Measurements from ENCODE around the gene CAPZA3.
"Not testable (repeated sequence)": the region's sequence is repeated elsewhere in the genome, so short reads cannot be mapped to it uniquely, and the experiment has no call there.

Gene CAPZA3, protein sequence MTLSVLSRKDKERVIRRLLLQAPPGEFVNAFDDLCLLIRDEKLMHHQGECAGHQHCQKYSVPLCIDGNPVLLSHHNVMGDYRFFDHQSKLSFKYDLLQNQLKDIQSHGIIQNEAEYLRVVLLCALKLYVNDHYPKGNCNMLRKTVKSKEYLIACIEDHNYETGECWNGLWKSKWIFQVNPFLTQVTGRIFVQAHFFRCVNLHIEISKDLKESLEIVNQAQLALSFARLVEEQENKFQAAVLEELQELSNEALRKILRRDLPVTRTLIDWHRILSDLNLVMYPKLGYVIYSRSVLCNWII

DNA sequence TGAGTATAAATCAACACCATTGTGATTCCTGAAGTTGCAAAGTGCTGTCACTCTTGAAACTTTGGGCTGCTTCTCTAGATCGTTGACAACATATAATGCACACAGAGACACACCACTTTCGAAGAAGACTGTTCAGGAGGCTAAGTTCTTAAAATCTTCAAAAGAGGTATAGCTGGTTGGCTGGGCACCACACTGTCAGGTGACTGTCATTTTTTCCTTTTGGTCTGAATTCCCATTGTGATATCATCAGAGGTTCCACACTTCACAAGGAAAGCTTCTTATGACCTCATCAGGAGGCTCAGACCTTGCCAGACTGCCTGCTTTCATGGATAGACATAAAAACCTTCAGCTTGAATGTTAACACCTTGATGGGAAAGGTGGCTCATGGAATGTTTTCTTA, at the start of gene CAPZA3, which contains the start of gene PLCZ1:
Gene CAPZA3, plus strand, starts transcription at position 301 of the 400 bp plus-strand sequence. CDS start 150 bp downstream, outside the sequence.
Gene PLCZ1, minus strand, starts transcription at position 194 of the 400 bp plus-strand sequence. CDS start 641 bp downstream, outside the sequence.
- DNase-seq: no peak

DNA sequence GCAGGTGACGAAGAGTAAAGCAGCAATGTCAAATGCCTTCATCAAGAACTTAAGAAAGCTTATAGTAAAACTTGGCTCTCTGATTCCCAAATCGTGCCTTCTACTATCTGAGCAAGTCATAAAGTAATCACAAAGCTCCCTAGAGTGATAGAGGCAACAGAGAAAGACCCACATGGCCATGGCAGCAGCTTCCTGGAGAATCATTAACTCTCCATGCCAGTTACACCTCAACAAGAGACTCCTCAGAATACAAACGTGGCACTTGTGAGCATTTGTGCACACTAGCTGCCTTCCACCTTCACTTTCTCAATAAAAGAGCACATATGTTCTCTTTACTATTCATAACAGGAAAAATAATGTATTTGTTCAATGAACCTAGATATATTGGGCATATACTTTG, 48.1 kb upstream of the CAPZA3 start:
- DNase-seq: no peak

DNA sequence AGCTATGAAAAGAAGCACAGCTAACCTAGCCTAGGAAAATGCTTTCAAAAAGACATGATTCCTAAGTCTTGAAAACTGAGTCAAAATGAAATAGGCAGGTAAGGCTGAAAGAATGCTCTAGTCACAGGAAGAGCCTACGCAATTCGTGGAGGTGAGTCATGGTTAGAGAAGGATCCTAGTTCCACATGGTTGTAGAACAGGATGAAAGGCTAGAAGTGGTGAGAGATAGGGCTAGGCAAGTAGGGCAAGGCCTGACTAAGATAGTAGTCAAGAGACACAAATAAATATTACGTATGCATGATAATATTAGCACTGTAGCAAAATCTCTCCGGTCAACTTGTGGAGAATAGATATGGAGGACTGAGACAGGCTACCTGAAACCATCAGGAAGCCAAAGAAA, 47.3 kb upstream of the CAPZA3 start:
- DNase-seq: no peak

DNA sequence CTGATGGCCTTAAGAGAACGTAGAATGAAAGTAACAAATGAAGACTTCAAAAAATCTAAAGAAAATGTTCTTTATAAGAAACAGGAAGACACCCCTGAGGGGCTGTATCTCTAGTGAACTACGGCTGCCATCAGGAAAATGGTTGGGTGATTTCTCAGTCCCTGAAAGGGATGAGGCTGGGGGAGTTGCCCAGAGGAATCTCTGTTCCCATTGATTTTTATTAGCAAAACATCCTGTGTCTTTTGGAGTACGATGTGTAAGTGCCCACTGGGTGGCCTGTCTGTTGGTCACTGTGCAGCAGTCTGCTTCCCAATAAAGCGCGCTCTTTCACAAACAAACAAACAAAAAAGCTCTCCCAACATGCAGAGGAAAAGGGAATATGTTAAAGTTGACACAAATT, 43.9 kb upstream of the CAPZA3 start:
- not testable (repeated sequence) for DNase-seq

DNA sequence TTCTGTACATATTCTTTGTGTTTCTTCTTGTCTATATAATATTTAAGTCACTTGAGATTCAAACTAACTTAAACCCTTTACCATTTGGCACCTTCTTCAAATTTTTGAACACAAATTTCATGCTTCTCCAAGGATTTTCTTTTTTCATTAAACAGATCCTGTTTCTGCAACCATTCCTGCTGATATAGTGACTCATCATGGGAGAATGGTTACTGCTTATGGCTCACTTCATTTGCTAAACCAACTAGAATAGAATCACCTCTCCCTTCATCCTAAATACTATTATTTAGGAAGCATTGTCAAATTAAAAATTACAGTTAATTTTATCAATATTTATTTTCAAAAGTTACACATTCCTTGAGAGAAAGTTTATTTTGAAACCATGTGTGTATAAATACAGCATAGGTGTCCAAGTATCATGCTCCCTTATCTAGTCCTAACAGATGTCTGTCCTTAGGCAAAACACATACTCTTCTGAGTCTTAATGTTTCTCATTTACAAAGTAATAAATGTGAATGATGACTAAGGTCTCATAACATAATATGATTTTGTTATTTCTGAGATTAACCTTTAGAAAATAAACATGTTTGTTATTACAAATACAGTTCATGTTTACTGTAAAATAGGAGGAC, 40.8 kb upstream of the CAPZA3 start:
- no peak for DNase-seq

DNA sequence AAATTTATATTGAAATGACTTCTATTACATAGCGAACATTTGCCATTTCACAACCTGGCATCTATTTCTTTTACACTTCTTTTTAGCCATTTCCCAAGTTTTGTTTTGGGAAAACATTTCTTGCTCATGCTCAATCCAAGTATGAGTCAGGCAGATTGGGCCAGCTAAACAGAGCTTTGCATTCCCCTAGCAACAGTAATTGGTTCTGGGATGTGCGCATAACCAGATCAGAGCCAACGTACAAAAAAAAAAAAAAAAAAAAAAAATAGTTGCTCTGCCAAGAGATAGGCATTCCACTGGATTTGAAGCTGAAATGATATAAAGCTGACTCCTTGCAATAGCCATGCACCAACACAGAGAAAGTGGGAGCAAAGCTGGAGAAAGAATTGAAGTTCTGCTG, 37.6 kb upstream of the CAPZA3 start:
- DNase-seq: no peak

DNA sequence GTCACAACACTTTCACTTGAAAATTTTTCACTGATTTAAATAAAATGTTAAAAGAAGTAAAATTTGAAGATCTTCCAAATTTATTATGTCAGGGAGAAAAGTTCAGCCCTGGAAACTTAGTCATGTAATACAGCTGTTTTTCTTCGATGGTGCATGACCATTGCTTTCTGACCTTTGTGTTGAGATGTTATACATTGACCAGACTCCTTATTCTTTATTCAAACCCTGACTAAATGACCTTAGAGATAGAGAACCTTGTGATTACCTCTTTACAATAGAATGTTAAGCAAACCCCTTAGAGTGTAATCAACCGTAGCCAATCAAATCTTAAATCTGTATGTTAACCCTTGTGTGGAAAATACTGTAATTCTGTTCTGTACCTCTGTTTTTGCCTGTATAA, 34.6 kb upstream of the CAPZA3 start:
- no peak for DNase-seq

DNA sequence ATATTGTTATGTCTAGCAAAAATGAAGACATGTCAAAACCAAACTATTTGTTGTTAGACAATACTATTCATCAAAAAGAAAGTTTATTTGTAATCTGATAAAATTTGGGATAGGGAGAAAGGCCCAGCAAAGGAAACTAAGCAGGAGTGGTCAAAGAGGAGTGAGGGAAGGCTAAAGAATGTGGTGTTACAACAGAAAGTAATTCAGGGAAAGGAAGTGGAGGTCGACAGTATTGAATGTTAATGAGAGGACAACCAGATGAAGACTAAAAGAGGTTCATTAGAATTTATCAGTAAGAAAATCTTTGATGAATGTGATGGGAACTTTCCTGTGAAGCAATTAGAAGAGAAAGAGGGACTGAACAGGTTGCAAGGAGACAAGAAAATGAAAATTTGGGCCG, 34.0 kb upstream of the CAPZA3 start:
- DNase-seq: no peak

DNA sequence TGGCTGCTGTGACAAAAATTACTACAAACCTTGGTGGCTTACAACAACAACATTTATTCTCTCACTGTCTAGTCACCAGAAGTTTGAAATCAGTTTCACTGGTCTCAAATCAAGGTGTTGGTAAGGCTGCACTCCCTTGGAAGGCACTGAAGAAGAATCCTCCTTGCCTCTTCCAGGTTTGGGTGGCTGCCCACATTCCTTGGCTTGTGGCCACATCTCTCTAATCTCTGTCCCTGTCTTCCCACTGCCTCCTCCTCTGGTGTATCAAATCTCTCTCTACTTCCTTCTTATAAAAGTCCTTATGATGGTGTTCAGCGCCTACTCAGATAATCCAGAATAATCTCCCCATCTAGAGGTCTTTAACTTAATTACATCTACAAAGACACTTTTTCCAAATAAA, 31.1 kb upstream of the CAPZA3 start:
- DNase-seq: no peak

DNA sequence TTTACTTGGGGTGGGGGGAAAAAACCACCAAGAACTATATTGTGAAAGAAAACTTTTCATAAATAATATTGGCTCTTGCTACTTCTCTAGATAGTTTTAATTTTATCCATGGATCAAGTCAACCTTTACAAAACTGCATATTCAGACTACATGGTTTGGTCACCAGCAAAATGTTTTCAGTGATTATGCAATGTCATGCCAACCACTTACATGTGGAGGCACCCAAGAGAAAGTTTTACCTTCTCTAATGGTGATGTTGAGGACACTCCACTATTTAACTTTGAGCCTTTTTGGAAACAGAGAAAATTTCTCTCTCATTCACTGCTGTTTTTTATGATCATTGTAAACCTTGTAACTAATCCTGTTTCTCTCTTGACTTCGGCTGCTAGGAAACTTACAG, 21.7 kb upstream of the CAPZA3 start:
- DNase-seq: no peak

DNA sequence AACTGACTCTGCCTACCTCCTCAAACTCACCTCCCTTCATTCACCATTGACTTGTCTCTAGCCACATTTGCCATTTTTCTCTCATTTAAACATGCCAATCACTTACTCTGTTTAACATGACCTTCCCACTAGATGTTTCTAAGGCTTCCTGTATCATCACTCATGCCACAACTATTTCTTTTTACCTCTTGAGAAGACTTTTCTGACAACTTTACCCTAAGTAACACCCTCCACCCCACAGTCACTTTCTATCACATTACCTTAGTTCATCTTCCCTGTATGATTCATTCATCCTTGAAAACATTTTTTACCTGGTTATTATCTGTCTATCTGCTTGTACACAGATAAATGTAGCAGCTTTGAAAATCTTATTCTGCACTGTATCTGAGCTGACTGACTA, 19.5 kb upstream of the CAPZA3 start:
- DNase-seq: no peak

DNA sequence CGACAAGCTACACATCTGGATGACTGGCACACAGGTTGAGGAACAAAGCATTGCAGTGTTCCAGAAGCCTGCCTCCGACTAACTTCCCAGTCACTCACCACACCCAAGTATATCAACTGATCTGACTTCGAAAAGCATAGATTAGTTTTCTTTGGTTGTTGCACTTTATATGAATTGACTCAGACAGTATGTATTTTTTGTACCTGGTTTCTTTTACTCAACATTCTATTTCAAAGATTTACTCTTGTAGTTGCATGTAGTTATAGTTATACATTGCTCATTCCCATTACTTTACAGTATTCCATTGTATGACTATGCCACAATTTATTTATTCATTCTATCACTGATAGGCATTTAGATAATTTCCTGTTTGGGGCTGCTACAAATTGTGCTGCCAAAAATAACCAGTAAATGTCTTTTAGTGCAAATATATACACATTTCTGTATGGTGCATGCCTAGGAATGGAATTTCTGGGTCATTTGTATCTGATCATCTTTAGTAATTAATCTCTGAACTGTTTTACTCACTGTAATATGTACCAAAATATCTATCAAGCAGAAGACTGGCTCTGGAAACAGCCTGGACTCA, 17.9 kb upstream of the CAPZA3 start:
- DNase-seq: no peak

DNA sequence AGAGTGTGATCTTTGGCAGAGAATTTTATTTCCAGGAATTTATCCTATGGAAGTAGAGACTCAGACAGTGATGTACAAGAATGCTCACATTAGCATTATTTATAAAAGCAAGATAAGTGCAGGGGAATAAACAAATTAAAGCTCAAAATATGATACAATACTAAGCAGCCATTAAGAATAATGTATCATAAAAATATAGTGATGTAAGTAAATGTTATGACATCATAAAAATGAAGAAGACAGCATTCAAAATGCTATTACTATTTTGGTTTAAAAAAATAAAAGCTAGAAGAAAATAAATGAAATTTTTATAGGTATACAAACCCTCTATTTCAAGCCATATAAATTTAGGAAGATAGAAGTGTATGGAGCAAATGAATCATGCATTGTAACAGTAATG, 17.2 kb upstream of the CAPZA3 start:
- no peak for DNase-seq

DNA sequence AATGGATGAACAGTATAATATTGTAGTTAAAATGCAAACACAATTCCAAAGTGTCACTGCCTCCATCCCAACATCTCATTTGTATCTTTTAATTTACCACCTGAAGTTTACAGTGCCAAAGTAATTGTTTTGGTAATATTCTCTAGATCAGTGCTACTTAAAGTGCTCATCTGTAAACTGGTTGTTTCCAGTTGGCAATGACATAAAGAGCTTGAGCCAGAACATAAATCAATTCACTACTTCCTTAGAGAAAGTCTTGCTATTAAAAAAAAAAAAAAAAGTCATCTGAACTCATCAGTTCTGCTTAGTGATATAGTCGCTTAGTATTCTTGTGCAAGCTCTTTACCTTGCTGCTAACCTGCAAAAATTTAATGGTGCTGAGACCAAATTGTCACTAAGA, 16.5 kb upstream of the CAPZA3 start:
- DNase-seq: no peak

DNA sequence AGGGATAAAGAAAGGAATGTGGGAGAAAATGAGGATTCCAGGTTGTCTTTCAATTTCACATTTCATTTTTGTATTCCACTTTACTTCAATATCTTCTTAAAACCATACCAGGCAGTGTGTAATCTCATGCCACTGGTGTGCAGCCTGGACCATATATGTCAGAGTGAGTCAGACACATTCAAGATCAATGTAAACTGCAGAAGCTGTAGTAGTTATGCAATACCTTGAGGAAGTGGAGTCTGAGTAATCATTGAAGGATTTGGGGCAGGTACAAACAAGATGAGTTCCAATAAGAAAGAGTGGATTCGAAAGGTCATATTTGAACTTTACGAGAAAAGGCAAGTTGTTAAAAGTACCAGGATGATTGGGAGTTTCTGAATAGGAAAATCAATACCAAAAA, 14.2 kb upstream of the CAPZA3 start:
- no peak for DNase-seq

DNA sequence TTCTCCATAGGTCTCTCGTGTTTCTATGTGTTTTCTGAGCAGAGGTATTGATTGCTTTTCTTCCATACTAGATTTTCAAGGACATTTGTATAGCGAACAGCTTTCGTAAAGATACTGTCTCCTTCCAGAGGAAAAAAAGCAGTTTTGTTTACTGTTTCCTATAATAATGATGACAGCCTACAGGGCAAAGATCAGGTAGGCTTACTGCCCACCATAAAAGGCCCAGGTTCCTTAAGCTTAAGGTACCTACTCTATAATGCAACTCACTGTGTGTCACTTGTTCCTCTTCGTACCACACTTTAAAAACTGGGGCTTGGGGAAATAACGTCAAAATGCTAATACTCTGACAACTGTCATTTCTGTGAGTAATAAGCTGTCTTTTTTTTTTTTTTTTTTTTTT, 6.8 kb upstream of the CAPZA3 start:
- DNase-seq: no peak

DNA sequence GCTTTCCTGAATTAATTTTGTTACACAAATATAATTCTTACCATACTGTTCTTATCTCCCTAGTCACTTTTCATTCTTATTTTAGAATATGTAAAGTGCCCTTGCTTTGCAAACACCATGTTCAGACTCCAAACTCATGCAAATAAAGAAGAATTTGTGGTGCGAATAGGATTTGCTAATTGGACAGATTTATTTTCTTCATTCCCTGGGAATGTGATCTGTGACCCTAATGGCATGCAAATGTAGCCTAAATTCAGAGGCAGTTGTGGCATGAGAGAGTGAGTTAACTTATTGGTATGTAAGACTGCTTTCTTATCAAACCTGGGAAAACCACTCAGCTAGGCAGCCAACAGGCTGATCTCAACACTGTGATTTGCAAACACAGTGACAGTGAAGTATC, 10.0 kb downstream of the CAPZA3 start:
- no peak for DNase-seq

DNA sequence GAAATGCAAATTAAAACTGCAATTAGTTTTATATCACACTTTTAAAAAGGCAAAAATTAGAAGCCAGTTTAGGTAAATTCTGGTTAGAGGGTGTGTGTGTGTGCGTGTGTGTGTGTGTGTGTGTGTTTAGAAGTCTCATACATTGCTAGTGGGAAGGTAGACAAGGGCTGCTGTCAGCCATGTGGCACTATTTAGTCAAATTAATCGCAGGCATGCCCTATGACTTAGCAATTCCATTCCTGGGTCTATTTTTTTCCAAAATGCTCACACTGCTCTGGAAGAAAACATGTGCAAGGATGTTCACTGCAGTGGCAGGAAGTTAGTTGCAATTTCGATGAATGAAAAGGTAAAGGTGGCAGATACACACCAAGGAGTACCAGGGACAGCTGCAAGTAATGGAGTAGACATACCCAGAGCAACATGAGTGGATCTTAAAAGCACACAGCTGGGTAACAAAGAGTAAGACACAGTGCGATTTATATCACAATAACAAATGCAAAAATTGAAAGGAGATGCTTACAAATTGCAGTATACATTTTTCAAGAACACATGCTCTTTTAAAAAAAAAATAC, 11.6 kb downstream of the CAPZA3 start:
- no peak for DNase-seq

DNA sequence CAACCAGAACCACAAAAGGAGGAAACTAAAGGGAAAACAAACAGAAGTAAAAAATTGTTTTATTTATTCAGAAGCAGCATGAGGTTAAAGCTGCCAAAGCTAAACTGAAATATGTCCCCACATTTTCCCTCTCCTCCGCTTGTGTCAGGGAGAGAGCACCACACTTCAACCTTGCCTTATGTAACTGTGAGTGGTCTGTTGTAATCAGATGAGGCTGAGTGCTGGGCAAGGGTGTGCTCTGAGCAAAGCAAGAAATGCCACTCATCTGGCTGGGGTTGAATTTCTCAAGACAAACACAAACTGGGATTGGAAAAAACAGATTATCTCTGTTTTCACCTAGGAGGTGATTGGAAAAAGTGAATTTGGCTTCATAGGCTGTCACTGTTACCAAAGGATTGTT, 12.2 kb downstream of the CAPZA3 start:
- DNase-seq: no peak

DNA sequence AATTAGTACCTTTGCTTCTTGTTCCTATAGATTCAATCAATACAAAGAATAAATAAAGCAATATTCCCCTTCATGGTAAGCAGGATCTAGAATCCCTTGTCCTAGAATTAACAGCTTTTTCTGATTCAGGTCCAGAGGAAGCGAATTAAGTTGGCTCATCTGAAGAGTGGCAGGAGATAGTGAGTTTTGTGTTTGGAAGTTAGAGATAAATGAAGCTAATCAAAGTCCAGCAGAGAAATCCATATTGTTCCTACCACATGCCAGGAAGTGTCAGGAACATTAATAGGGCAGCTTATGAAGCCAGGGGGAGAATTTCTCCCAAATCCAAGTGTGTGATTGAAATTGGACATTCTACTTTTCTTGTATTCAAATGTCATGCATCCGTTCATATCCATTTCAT, 13.9 kb downstream of the CAPZA3 start:
- no peak for DNase-seq

DNA sequence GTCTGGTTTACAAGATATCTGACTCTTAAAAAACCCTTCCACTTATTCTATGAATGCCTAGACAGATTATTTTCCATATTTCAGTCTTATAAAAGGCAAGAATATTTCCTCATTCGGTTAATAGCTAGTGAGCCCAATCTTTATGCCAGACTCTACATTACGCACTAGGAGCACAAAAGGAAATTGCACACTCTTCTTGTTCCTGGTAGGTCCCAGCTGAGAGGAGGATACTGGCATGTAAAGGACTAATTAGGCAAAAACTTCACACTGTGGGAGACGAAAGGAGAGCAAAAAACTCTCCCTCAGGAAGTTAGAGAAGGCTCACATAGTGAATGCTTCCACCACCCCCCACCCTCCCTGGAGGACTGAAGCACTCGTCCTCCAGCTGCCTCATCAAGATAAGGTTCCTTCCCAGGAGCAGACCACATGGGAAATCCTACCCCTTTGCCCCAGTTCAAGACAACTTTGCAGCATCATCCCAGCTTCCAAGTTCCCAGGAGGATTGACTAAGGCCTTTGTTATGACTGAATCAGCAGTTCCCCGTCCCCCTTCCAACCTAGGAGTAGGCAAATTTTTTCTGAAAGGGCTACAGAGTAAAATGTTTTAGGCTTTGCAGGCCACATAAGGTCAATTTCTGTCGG, 14.5 kb downstream of the CAPZA3 start:
- DNase-seq: no peak

DNA sequence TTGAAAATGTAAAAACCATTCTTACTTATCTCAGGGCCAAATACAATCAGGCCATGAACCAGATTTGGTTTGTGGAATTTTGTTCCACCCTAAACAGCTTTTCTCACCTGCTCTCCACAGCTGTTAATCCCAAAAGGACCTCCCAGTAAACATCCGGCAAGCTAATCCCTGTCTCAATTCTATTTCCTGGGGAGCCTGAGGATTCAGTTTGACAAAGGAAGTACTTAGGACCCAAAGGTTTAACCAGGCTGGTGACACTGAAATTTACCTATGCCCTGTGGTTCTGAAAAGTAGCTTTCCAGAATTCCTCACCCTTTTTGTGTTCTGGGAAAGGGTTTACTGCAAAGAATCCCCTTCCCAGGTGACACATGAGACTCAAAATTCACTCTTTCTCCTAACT, 15.0 kb downstream of the CAPZA3 start:
- DNase-seq: no peak

DNA sequence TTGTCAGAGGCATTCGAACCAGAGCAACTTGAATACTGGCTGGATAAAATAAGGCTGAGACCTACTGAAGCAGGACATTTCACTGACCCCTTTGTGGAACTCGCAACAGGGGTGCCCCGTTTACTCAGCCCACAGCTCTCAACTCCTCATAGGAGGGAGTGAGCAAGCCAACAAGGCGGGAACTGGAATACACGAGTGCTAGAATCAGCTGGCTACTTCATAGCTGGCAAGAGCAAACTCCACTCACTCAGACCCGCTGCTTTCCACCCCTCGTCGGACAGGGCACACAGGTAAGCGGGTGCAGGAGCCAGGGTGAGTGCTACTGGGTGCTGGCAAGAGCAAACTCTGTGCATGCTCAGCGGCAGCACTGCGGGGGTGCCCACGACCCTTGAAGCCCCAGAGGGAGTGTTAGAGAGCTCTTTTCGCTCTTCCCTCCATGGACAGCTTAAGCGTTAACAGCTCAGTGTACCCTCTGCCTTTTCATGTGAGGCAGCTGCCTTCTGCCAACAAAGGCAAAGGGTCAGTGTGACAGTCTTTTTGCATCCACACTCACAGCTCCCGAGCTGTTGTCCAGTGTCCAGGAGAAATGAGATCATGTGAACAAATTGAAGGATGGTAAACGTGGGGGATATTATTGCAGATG, 15.7 kb downstream of the CAPZA3 start:
- no peak for DNase-seq

Measured in activated CD4-positive, alpha-beta T cell treated with anti-CD3 and anti-CD28 coated beads, Interleukin-2, Interleukin-6, amounts not matched to agents 100 ng/mL and 50 ng/mL, durations not matched to agents 16 hours and 8 hours (primary cell).